Spleen (tissue), 11 donors: ENCODE data around the gene KLLN. TPM values are rescaled to one million over a fixed set of nuclear protein-coding genes. Genes with fewer than 3 reads are reported as not detected.

Source experiments
- DNase-seq: peaks from one replicate; pipeline ENCODE4 v3.0.0-alpha.2; 2020
- H3K27ac ChIP-seq, 8 donors: fragments of 200-600 bp; sonication (generic) in 7 of 8; 1 replicate in 4 of 8; 2 replicates in 4 of 8; pipeline versions ENCODE4 v1.5.0 to v1.8.0; 2016 to 2021; ENCODE audit warnings: inconsistent platforms in 4 of 8, mild to moderate bottlenecking in 4 of 8, moderate library complexity in 1 of 8
- H3K27me3 ChIP-seq, 7 donors: fragments of 200-600 bp; sonication (generic) in 6 of 7; replicated peaks in 1 of 7; 1 replicate in 4 of 7; 2 replicates in 3 of 7; pipeline versions ENCODE4 v1.5.0 to v1.8.0; 2016 to 2021; ENCODE audit warnings: inconsistent platforms in 3 of 7, mild to moderate bottlenecking in 1 of 7
- H3K36me3 ChIP-seq, 6 donors: fragments of 200-600 bp; sonication (generic) in 5 of 6; 1 replicate in 4 of 6; 2 replicates in 2 of 6; pipeline versions ENCODE4 v1.5.0 to v1.8.0; 2016 to 2021; ENCODE audit warnings: inconsistent platforms in 2 of 6
- H3K4me1 ChIP-seq, 6 donors: fragments of 200-600 bp; sonication (generic) in 5 of 6; 1 replicate in 3 of 6; 2 replicates in 3 of 6; pipeline versions ENCODE4 v1.5.0 to v1.8.0; 2016 to 2021; ENCODE audit warnings: inconsistent platforms in 3 of 6
- H3K4me3 ChIP-seq, 8 donors: fragments of 200-600 bp; sonication (generic) in 7 of 8; 1 replicate in 4 of 8; 2 replicates in 4 of 8; pipeline versions ENCODE4 v1.5.0 to v1.8.0; 2016 to 2021; ENCODE audit warnings: inconsistent platforms in 4 of 8, mild to moderate bottlenecking in 4 of 8, moderate library complexity in 2 of 8
- H3K9me3 ChIP-seq, 8 donors: fragments of 200-600 bp; sonication (generic) in 7 of 8; 1 replicate in 4 of 8; 2 replicates in 4 of 8; pipeline versions ENCODE4 v1.5.0 to v1.8.0; 2016 to 2021; ENCODE audit warnings: inconsistent platforms in 4 of 8
- CTCF ChIP-seq, 11 experiments: fragments of 200-600 bp in 7 of 11; fragments of 450-650 bp in 4 of 11; sonication (generic) in 4 of 11; IDR thresholded peaks in 8 of 11; conservative IDR thresholded peaks in 3 of 11; 1 replicate in 7 of 11; 2 replicates in 4 of 11; pipeline versions ENCODE4 v1.4.0 to v1.8.0; 2016 to 2021; ENCODE audit warnings: antibody characterized with exemption in 11 of 11, inconsistent platforms in 4 of 11, mild to moderate bottlenecking in 1 of 11
- POLR2A ChIP-seq, 3 donors: fragments of 450-650 bp; IDR thresholded peaks; one replicate each; pipeline ENCODE4 v1.5.1; 2017; ENCODE audit warnings: antibody characterized with exemption in 3 of 3, mild to moderate bottlenecking in 1 of 3
- POLR2AphosphoS5 ChIP-seq, 3 donors: sonication (generic); formaldehyde crosslinking; IDR thresholded peaks; one replicate each; pipeline ENCODE4 v1.5.1; 2017; ENCODE audit warnings: antibody characterized with exemption in 3 of 3
- WGBS, 5 donors: extraction: QIAGEN DNeasy Blood & Tissue Kit in 3 of 5; methylation state at CpG; one replicate each; pipeline versions ENCODE4 v1.1.5 to v1.1.7; 2013 to 2018; 5-methylcytosine and 5-hydroxymethylcytosine counted together
- intact Hi-C: fragments of 100-400 bp; cut with DNase I; formaldehyde crosslinking; loops from one replicate; pipeline ENCODE4 v1.15.0; 2023; ENCODE audit warnings: low total_unique reads
- polyA plus RNA-seq, 3 donors: library from polyadenylated mRNA; stranded (reverse); fragments of 200-250 nt; gene quantifications; one replicate each; pipeline ENCODE4 v1.2.1, GENCODE V29; 2013
- small RNA-seq, 4 donors: library from RNA; depleted of rRNA; stranded (forward); fragments of <200 nt; gene quantifications; one replicate each; pipeline ENCODE3, GENCODE V24; 2016
- total RNA-seq, 7 donors: library from RNA; depleted of rRNA in 3 of 7; stranded (reverse); fragments of >200 nt in 3 of 7; fragmentation: NEBNext Ultra II Directional in 4 of 7; extraction: Animal tissue kit (Norgen Biotek cat#: 25700) in 4 of 7; gene quantifications; one replicate each; pipeline versions ENCODE4 v1.1.0 to v1.2.1, GENCODE V29; 2016 to 2021
- donor health status: healthy with polysubstance abuse.
- donor health status: DM: no; HTN: no; CAD: no; lungs with moderate emphysema.
- donor health status: DM: no; HTN: no; CAD: no.
- donor health status: Bipolar disorder and iron deficiency.
- donor health status: healthy.
- donor health status: DM: no; HTN: no; CAD: no.
- donor health status: DM: yes; HTN: yes; CAD: no.

Gene KLLN
- total and polyA plus RNA-seq, 10 donors = 0.52 to 2.2 (median 0.99) TPM

GRCh38 chr10:87816898-87817608, 46.3 kb downstream of the KLLN start:
- no peaks in the 10 kb centered on the region for H3K27me3 ChIP-seq
- no peak for DNase-seq
- peak overlapping the region; percentile 54 to 92 (median 76) for H3K4me3 ChIP-seq
- H3K4me1 ChIP-seq = peaks cover 15 to 53% (median 41%) of the 10 kb centered on the region in 6 donors
- 19 to 23% (median 20%) methylated on average over 10 of the region's 10 CpGs for WGBS, 5 donors
- TF ChIP-seq POLR2AphosphoS5 (IDR thresholded peaks at IDR 0.05) (no peak), CTCF (IDR thresholded peaks at IDR 0.05 in 8 of 11, conservative IDR thresholded peaks at IDR 0.05 in 3 of 11) (no peak), POLR2A (IDR thresholded peaks at IDR 0.05) (no peak)
- peak overlapping the region; percentile 77 to 94 (median 89) for H3K27ac ChIP-seq
- intact Hi-C loops = no loop called here
- no peaks in the 10 kb centered on the region for H3K9me3 ChIP-seq
- peaks cover 0 to 23% (median 13%) of the 10 kb centered on the region in 6 donors for H3K36me3 ChIP-seq

- DNase-seq = no peak
- H3K4me3 ChIP-seq = peak overlapping the region in 4 of 8 donors; percentile 74 to 92 (median 86)
- peaks cover 15 to 53% (median 41%) of the 10 kb centered on the region in 6 donors for H3K4me1 ChIP-seq
- WGBS, 5 donors = 63 to 72% (median 64%) methylated on average over 9 of the region's 9 CpGs
- TF ChIP-seq CTCF (IDR thresholded peaks at IDR 0.05 in 8 of 11, conservative IDR thresholded peaks at IDR 0.05 in 3 of 11) = no peak
- no peak for TF ChIP-seq POLR2A (IDR thresholded peaks at IDR 0.05)
- TF ChIP-seq POLR2AphosphoS5 (IDR thresholded peaks at IDR 0.05) = no peak
- H3K27ac ChIP-seq = peak overlapping the region in 2 of 8 donors; percentile 86 to 94
- peaks cover 0 to 30% (median 16%) of the 10 kb centered on the region in 6 donors for H3K36me3 ChIP-seq
- intact Hi-C loops = no loop called here
- no peaks in the 10 kb centered on the region for H3K9me3 ChIP-seq
- H3K27me3 ChIP-seq = no peaks in the 10 kb centered on the region
These were observed 47.0 kb downstream of the KLLN start for GRCh38 chr10:87816163-87816897.

Small RNA genes within 50 kb of the gene (small RNA-seq; reads per million reads assigned to genes)
- 0 reads per million in 4 donors for gene RN7SL78P

Other genes starting within 250 kb of the KLLN start
- gene PAPSS2, start 203.7 kb downstream of the KLLN start, total RNA-seq = 10 to 100 TPM; 11.0 to 25.9 (median 13.0) TPM
- gene PAPSS2, start 203.7 kb downstream of the KLLN start, polyA plus RNA-seq = 1 to 10 TPM; 3.0 to 6.3 (median 4.7) TPM
- 10 to 100 TPM; 27.3 to 49.4 (median 33.0) TPM for gene ATAD1, start 45.3 kb downstream of the KLLN start, total RNA-seq
- 10 to 100 TPM in 2 of 3 donors, 1 to 10 TPM in 1; 8.7 to 10.1 (median 10.1) TPM for gene ATAD1, start 45.3 kb downstream of the KLLN start, polyA plus RNA-seq
- gene PTEN, start 92 bp upstream of the KLLN start, total RNA-seq = 100 to 1,000 TPM; 144 to 300 (median 212) TPM
- 10 to 100 TPM; 38.1 to 47.0 (median 42.0) TPM for gene PTEN, start 92 bp upstream of the KLLN start, polyA plus RNA-seq